GM18508 (cell line): ENCODE results near the gene SYNGAP1.

ENCODE experiments used
- ATAC-seq: cut with Tn5 transposase; IDR thresholded peaks from one replicate; pipeline ENCODE4 v1.9.1; 2021; ENCODE audit warnings: moderate number of reproducible peaks; ENCODE audit not compliant: insufficient read depth, unreplicated experiment

SYNGAP1 gene

GRCh38 chr6:33420491-33421343 is 852 bp downstream of the SYNGAP1 start:
- no peak for ATAC-seq

DNA sequence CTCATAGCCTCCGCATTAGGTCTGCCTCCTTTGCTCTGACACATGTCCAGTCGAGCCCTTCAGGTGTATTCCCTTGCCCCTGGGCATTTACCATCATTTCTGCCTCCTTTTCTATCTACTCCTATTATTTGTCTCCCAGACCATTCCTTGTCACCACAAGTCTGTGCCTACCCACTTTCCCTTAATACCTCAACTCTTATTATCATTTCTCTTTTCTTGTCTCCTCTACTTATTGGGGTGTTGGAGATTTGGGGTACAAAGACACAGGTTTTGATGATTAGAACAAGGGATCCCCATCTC is 1.4 kb downstream of the SYNGAP1 start:
- no peak for ATAC-seq

GRCh38 chr6:33423777-33424176 is 3.9 kb downstream of the SYNGAP1 start:
- ATAC-seq: no peak

DNA sequence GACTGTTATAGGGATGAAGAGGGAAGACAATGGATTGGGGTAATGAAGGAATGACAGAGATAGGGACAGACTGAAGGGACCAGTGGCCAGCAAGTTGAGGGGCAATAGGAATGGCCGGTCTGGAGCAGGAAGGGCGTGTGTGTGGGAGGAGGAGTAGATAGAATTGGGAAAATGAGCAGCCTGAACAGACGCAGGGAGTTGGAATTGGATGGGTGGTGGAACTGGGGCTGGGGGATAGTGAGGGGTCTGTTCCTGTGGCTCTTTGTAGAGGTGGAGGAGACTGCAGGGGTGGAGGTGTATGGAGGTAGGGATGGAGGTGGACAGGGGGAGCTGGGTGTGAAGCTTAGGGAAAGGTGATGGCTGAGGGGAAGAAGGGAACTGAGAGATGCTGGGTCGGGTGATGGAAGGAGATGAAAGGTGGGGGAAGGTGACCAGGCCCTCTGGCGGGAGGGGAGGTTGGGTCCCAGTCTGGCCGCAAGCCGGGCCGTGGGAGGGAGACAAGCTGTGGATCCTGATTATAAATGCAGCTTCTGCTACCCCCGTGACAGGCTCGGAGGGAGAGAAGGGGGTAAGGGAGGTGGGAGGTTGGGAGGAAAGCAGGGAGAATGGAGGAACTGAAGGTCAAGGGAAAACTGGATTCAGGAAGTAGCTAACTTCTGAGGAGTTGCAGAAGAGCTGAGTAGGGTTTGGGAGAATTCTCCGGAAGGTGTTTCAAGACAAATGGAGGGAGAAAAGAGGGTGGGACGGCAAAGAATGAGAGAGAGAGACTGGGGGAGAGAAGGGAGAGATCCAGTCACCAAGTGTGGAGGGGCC is 5.2 kb downstream of the SYNGAP1 start:
- no peak for ATAC-seq

DNA sequence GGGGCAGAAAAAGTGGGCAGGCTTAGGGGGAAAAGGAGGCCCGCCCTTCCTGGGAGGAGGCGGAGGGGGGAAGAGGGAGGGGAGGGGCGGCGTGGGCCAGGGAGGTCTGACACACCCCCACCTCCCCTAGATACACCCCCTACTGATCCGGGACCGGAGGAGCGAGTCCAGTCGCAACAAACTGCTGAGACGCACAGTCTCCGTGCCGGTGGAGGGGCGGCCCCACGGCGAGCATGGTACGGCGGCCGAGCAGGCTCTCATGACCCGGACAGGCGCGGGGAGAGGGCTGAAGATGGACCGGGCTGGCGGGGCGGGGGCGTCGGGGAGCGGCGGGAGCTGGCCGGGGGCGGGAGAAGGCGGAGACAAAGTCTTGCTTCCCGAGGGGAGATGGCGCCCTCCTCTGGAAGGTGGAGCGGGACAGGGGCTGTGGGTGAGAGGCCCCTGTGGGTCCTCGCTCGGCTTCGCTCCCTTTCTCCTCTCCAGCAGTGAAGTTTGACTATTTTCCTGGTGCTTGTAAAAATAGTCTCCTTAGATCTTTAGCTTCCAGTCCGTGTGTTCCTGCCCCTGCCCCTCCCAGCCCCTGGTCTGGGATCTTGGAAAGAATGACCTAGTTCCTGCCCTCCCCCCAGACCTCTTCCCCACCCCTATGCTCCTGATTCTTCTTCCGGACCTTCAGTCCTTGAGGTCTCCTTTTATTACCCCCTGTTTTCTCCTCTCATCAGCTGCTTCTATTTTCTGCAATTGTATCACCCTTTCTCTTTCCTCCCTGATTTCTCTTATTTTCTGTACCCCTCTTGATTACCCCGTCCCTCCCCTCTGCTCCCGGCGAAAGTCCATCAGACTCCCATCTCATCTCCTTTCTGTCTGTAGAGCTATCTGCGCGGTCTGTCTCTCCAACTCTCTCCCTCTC is 6.1 kb downstream of the SYNGAP1 start:
- no peak for ATAC-seq

DNA sequence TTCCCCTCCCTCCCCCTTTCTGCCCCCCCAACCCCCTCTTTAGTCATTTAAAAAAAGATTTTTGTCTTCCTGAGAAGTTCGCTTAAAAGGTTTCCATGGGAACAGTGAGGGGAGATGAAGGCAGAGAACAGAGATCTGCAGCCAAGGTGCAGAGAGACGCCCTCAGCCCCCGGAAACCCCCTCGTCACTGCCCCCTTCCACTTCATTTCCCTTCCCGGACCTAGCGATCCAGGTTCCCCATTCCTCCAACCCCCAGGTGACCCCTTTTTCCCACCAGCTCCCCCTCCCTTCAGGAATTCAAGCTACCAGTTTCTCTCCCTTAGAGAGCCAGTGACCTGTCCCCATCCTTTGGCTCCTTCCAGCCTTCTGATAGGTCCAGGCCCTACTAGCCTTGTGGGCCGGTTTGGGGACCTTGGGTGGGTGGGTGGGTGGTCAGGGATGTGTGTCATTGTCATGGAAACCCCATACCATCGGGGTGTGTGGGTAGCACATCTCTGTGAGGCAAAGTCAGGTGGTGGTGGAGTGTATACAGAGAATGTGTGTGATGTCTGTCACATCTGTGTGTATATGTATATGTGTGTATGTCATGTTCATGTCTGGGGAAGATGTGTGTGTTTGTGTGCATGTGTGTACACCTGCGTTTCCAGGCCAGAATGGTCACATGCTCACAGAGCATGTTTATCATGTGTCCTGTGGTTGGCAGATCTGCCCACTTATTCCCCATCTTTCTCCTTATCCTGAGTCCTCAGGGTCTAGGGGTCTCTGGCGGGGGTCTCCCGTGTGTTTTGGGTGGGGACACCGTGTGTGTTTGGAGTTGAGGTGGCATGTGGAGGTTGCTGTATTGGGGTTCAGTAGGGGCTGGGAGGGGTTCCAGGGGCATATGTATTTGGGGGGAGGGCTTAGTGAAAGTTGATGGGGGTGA is 7.0 kb downstream of the SYNGAP1 start:
- ATAC-seq: no peak

GRCh38 chr6:33427585-33428223 is 7.8 kb downstream of the SYNGAP1 start:
- no peak for ATAC-seq

DNA sequence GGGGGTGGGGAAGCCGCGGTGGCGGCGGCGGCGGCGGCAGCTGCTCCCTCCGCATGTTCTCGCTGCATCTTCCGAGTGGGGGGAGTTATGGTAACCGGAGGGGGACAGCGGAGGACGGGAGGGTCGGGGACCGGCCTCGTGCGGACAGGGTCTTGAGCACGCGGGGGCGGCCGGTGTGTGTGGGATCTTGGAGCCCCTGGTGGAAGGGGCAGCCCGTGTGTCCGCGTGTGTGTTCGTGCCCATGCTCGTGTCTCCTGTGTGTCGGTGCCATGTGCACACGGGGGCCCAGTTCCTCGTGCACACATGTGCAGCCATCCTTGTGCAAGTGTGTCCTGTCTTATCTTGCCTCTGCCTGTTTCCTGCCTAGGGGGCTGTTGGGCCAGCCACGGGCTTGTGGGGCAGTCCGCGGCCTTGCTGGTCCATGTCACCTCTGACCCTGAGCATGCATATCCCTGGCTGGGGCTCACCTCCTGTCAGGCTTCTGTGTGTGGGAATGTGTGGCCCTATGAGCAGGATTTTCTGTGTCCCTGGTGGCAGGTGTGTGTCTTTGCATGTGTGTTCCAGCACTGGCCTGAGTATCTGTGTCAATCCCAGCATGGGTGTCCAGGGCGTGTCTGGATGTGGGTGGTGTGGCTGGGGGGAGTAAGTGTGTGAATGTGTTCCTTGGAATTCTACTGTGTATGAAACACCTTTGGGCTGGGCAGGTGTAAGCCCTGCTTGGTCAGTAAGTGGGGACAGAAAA is 8.5 kb downstream of the SYNGAP1 start:
- ATAC-seq: no peak

GRCh38 chr6:33428966-33429749 is 9.3 kb downstream of the SYNGAP1 start:
- ATAC-seq: no peak

DNA sequence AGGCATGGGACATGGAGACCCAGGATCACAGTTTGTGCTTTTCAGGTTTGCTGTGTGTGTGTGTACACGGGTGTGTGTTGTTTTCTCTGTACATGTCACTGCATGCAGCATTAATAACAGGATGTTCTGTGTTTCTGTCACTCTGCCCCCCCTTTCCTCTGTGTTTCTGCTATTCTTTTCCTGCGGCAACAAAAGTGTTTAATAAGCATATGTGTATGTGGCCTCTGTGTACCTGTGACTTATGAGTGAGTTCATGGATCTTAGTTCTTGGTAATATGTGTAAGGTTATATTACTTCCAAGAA is 9.8 kb downstream of the SYNGAP1 start:
- ATAC-seq: no peak

- ATAC-seq: no peak
Observed at GRCh38 chr6:33430334-33430733, 10.5 kb downstream of the SYNGAP1 start.

- ATAC-seq: no peak
Observed at GRCh38 chr6:33430991-33431879, 11.4 kb downstream of the SYNGAP1 start.

- ATAC-seq: no peak
Observed at GRCh38 chr6:33431880-33432541, 12.1 kb downstream of the SYNGAP1 start.

DNA sequence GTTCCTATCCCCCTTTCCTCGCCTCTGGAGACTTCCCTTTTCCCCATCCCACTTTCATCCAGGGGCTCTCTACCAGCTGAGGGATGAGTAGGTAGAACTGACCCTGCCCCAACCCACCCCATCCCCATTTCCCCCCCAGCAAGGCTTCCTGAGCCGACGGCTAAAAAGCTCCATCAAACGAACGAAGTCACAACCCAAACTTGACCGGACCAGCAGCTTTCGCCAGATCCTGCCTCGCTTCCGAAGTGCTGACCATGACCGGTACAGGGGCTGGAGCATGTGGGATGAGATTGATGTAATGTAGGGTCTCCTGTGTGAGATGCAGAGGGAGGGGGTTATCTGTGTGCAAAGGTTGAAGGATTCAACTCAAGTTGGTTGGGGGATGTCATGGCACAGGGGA is 12.7 kb downstream of the SYNGAP1 start:
- ATAC-seq: no peak

GRCh38 chr6:33433001-33433543 is 13.2 kb downstream of the SYNGAP1 start:
- no peak for ATAC-seq

DNA sequence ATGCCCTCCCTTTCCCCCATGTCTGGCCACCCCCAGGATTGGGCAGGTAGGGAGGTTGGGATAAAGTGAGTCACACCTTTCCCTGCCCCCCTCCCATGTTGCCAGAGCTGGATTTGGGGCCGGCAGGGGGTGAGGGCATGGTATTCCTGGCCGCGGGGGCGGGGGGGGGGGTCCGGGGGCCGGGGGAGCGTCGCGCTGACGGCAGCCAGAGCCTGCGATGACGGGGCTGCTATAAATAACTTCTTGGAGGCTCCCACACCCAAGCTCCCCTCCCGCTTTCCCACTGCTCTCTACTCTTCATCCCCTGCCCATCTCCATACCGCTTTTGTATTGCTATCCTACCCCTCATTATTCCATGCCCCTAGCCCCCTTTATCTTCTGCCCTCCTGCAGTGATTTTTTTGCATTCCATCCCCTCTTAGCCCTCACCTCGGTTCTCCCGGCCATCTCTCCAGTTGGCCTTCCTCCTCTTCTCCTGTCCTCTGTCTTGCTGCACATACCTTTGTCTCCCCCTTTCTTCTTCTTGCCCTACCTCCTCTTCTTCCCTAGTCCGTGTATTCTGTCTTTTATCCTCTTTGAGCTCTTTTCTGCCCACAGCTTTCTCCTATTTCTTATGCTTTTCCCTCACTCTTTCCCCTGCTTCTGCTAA is 13.8 kb downstream of the SYNGAP1 start:
- ATAC-seq: no peak
